IPS DF 19.7 (cell line): ENCODE data around the gene CPNE2.
A peak's percentile ranks its signal among the peaks of the same experiment; 100 is the strongest.
"Not testable (repeated sequence)": the region's sequence is repeated elsewhere in the genome, so short reads cannot be mapped to it uniquely, and the experiment has no call there.

ENCODE experiments used
- DNase-seq: peaks from one replicate; pipeline ENCODE4 v3.0.0-alpha.2; 2013; ENCODE audit warnings: low read depth, low spot score

CPNE2 gene

GRCh38 chr16:57069635-57070370 lies 22.6 kb upstream of the CPNE2 start:
- no peak for DNase-seq

- DNase-seq: no peak
Measured at GRCh38 chr16:57070424-57070823, 22.0 kb upstream of the CPNE2 start.

- not testable (repeated sequence) for DNase-seq
Measured at GRCh38 chr16:57071081-57071732, 21.2 kb upstream of the CPNE2 start.

- DNase-seq: no peak
Measured at GRCh38 chr16:57071831-57072582, 20.4 kb upstream of the CPNE2 start.

- no peak for DNase-seq
Measured at GRCh38 chr16:57072616-57073275, 19.6 kb upstream of the CPNE2 start.

GRCh38 chr16:57077714-57078113 lies 14.7 kb upstream of the CPNE2 start:
- DNase-seq: no peak

GRCh38 chr16:57081744-57082143 lies 10.6 kb upstream of the CPNE2 start:
- DNase-seq: no peak

GRCh38 chr16:57082664-57083063 lies 9.7 kb upstream of the CPNE2 start:
- no peak for DNase-seq

GRCh38 chr16:57083485-57084126 lies 8.8 kb upstream of the CPNE2 start:
- DNase-seq: no peak

GRCh38 chr16:57084257-57084770 lies 8.1 kb upstream of the CPNE2 start:
- DNase-seq: peak; percentile 59

- no peak for DNase-seq
Measured at GRCh38 chr16:57084996-57085395, 7.4 kb upstream of the CPNE2 start.

GRCh38 chr16:57087003-57087402 lies 5.4 kb upstream of the CPNE2 start:
- no peak for DNase-seq

- no peak for DNase-seq
Measured at GRCh38 chr16:57089406-57089805, 3.0 kb upstream of the CPNE2 start.

GRCh38 chr16:57091200-57091974 lies 996 bp upstream of the CPNE2 start:
- DNase-seq: no peak

- DNase-seq: no peak
Measured at GRCh38 chr16:57092786-57093411, 516 bp downstream of the CPNE2 start.

- no peak for DNase-seq
Measured at GRCh38 chr16:57093666-57094564, 1.5 kb downstream of the CPNE2 start.

- no peak for DNase-seq
Measured at GRCh38 chr16:57094911-57095310, 2.5 kb downstream of the CPNE2 start.

- no peak for DNase-seq
Measured at GRCh38 chr16:57096192-57096591, 3.8 kb downstream of the CPNE2 start.

- DNase-seq: no peak
Measured at GRCh38 chr16:57096793-57097192, 4.4 kb downstream of the CPNE2 start.
